Muscle of back (tissue), 11 donors: ENCODE measurements around the gene XYLT1. TPM values are rescaled to one million over a fixed set of nuclear protein-coding genes. Genes with fewer than 3 reads are reported as not detected.

Experiments used
- DNase-seq, 3 donors: peaks; one replicate each; pipeline versions ENCODE4 v3.0.0 to v3.0.0-alpha.2; 2013
- polyA plus RNA-seq, 10 donors: library from polyadenylated mRNA; unstranded; fragments of 120-200 nt; gene quantifications; one replicate each; pipeline ENCODE4 v1.2.1, GENCODE V29; 2013; ENCODE audit not compliant: insufficient read length in 10 of 10

The XYLT1 gene
- polyA plus RNA-seq, 10 donors = 3.9 to 8.5 (median 6.4) TPM

DNA sequence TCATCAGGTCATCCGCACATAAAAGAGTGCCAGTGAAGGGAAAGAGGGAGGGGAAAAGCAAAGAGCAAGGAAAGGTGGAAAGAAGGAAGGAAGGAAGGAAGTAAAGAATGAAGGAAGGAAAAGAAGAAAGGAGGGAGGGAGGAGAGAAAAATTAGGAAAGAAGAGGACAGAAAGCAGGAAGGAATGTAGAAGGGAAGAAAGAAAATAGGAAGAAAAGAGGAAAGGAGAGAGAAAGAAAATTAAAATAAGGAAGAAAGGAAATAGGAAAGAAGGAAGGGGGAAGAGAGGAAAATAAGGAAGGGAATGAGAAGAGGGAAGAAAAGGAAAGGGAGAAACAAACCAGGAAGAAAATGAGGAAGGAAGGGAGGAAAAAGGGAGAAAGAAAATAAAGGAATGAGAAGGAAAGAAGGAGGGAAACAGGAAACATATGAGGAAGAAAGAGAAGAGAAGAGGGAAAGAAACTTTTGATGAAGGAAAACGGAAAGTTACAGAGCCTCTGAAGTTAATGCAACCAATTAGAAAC, 212.6 kb downstream of the XYLT1 start:
- no peak for DNase-seq

DNA sequence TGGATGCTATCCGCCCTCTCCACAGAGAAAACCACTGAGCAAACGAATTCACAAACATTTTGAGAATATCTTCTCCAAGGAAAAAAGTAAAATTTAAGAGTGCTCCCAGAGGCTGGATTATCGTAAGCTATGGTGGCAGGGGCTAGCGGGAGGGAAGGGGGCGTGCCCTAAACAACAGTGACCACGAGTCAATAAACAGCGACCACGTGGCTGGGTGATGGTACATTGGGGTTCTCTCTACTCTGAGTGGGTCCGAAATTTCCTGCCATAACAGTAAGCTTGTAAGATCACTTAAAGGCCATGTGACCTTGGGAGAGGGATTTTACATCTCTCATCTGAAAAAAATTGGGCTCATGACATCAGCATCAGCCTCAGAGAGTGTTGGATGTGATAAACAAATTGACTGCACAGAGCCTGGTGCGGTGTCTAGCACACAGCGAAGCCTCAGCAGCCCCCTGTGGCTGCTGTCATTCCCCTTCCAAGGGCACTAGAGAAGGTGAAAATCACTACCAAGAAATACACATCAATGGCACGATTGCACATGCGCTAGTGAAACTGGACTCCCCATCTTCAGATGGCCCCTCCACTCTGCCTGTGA, 213.2 kb downstream of the XYLT1 start:
- DNase-seq = no peak

DNA sequence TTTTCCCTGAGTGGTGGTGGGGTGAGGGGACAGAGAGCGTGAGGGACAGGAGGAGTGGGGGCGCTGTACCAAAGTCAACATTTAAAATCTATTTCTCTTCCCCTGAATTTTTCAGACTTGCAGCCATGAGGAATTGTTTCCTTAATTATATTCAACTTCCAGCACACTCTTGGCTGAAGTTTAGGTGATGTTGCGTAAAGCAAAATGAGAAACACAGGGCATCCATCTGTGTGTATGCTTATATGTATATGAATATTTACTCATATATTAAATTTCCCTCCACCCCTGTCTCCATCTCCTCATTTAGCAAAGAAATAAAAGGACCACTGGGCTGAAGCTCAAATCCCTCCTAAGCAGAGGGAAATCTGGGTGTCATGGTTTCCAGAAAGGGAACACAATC, 218.1 kb downstream of the XYLT1 start:
- peak in 2 of 3 donors; percentile 42 to 63 for DNase-seq

DNA sequence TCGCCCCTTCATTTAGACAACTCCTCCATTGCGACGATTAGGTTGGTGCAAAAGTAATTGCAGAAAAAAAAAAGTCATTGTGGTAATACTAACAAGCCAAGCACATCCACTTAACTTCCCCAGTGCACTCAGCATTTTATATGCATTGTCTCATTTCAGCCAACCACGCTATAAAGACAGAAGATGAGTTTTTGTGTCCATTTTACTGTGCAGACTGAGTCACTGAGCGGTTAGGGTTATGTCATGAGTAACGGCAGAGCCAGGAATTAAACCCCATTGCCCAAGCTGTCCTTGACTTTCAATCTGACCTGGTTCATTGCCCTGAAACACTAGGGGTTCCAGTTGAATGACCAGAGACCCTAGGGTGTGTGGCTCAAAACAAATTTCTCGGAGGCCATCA, 218.7 kb downstream of the XYLT1 start:
- peak in 1 of 3 donors; percentile 35 for DNase-seq

DNA sequence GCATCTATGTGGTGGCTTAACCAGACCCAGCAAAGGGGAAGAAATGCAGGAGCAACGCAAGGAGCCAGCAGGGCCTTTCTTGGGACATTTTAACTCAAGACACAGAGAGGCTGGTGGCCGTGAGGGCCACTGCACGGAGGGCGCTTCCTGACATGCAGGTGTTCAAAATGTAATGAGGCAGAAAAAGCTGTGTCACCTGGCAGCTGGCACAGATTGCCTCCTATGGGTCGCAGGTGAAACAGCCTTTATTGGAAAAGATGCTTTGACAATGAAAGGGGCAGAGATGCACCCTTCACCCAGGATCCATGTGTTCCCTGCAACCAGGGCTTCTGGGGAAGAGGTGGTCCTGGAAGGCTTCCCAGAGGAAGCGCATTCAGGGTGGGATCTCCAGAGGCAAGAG, 219.3 kb downstream of the XYLT1 start:
- no peak for DNase-seq

DNA sequence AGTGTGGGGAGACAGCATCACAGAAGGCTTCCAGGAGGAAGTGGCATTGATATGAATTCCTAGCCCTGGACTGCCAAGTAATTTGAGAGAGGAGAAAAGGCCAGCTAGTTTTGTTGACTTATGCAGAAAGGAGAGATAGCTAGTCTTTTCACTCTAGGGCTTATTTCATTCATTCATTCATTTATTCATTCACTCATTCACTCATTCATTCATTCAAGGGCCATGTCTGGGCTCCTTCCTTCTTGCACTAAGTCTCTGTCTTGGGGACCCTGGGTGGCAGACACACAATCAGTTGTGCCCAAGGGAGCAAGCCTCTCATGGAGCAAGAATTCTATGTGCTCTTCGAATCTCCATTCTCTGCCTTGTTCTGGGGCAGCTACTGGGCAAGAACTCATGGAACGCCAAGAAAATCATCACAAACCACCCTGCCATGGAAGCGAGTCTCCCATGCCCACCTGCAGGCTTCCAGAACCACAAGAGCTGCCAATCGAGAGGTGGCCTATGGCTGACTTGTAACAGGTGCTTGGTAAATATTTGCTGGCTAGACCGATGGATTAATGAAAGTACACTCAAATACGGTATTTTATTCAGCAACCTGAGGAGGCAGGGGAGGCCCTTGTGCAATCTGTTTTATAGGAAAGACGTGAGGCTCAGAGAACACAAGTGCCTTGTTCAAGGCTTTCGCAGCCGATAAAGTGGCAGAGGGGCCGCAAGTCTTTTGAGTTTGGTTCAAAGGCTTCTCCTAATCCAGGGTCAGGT, 223.6 kb downstream of the XYLT1 start:
- DNase-seq = no peak

DNA sequence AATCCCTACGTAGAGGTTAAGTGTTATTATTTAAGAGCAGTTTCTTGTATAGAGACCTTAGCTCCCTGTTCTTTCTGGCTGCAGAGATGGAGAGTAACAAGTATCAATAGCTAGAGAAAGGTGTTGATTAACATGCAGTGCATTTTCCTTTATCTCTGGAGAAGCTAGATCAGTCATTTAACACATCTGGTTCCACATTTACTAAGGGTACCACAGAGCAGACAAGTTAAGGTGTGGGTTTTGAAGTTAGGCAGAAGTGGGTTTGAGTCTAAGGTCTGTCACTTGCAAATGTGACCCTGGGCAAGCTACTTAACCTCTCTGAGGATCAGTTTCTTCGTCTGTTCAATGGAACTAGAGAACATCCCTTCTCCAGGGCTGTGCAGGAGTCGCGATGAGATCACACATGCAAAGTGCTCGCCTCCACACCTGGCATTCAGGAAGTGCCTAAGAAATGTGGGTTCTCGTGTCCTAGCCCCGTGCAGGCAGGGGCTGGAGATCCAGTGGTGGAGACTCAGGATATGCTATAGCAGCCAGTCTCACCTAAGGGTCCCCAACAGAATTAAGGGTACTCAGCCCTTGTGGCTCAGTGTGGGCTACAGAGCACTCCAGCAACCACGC, 224.4 kb downstream of the XYLT1 start:
- DNase-seq = no peak

DNA sequence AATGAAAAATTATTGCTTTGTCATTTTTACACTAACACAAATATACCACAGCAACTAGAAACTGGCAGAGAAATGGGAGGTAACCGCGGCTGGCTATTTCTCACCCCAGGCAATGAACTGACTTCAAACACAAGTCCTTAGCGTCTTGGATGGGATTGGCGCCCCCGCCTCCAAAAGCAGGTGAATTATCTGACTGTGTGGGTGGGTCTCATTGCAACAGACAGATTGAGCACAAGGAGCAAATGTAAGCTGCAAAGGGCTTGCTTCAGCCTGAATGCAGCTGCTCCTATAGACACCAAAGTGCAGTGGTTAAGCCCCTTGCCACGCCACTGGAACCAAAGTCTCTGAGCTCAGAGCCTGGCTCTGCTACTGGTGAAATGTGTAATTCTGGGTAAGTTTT, 225.0 kb downstream of the XYLT1 start:
- no peak for DNase-seq

DNA sequence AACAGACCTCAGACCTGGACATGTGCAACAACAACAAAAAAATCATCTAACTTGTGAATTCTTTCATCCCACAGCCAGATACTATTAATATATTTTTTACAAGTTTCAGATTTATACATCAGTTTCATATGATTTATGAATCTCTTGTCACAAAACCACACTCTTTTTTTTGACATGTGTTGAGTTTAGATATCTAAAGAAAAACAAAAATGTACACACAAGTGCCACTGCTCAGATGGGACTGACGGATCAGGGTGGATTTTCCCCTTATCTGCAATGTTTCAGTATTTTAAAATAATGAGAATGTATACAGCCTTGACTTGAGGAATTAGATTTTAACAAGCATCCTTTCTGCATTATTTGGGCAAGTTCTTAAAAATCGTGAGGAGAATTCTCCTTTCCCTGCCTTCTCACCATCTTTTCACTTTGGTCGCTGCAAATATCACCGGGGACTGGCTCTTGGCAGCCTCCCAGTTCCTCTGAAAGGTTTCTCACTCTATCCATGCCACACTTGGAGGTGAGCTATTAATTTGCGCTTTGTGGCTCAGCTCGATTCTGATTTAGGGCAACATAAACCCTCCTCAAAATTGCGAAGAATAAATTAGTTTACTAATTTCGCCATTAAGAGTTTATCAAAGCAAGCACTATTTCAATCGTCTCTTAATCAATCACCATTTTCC, 225.7 kb downstream of the XYLT1 start:
- no peak for DNase-seq

DNA sequence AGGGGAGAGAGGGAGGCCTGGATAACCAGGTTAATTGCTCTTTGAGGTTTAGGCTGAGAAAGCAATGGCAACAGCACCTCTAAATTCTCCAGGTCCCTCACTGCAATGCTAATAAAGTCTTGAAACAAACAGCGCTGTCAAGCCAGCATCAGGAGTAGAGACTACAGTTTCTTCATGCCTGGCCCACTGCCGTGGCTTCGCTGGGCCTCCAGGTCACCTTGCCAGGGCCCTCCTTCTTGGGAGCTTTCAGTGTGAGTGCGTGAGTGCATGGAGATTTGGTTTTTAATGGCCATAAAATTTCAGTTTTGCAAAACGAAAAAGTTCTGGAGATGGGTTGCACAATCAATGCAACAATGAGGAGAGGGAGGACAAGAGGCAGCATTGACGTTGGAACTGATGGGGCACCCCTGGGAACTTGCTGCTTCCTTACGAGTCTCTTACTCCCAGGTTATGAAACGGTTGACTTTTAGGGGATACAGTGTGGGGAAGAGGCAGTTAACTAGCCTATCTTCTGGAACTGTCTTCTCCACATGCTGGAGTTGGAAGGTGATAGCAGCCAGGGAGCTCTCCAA, 229.4 kb downstream of the XYLT1 start:
- DNase-seq = peak in 1 of 3 donors; percentile 20

DNA sequence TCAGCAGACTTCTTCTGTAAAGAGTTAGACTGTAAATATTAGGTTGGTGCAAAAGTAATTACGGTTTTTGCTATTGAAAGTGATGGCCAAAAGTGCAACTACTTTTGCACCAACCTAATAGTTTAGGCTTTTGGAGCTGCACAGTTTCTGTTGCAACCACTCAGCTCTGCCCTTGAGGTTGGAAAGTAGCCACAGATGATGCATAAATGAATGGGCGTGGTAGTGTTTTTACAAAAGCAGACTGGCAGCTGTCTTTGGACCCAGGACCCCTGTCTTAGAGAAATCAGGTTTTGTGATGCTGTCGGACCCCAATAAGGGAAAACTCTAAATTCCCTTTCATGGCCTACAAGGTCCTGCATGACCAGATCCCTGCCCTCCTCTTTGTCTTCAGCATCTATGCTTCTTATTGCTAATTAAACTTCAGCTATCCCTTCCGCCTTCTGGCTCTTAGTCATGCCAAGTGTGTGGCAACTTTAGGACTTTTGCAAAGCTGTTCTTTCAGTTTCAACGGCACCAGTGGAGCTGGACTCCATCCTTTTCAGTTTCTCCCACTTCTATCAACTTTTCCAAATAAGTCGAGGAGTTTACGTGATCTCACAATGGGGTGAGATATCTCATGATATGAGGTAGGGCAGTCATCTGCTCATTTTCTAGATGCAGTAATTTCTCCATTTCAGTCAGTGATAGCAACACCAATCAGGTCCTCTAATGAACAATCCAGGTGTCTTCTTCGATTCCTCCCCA, 232.3 kb downstream of the XYLT1 start:
- no peak for DNase-seq

DNA sequence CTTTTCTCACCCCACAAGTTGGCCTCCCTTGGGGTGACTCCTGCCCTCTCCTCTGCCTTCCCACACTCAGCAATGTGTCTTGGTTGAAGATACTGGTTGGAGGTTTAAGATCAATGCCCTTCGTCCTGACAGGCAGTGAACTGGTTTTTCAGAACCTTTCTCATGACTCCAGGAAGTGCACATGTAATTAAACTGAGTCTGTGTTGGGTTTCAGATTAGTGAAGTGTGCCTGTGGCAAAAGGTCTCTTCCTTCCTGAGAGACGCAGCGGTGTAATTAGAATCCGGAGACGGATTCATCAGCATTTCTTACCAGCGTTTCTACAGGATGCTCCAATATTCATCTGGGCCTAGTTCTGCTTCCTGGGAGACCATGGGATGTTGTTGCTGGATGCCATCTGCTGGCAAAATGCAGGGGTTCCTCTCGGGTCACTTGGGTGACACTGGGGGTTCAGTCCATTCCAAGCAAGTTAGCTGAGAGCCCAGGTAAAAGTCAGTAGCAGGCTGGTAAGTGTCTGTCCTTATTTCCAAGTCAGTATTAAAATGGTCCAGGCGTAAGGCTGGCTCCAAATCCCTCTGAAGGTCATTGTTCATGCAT, 233.3 kb downstream of the XYLT1 start:
- DNase-seq = no peak

DNA sequence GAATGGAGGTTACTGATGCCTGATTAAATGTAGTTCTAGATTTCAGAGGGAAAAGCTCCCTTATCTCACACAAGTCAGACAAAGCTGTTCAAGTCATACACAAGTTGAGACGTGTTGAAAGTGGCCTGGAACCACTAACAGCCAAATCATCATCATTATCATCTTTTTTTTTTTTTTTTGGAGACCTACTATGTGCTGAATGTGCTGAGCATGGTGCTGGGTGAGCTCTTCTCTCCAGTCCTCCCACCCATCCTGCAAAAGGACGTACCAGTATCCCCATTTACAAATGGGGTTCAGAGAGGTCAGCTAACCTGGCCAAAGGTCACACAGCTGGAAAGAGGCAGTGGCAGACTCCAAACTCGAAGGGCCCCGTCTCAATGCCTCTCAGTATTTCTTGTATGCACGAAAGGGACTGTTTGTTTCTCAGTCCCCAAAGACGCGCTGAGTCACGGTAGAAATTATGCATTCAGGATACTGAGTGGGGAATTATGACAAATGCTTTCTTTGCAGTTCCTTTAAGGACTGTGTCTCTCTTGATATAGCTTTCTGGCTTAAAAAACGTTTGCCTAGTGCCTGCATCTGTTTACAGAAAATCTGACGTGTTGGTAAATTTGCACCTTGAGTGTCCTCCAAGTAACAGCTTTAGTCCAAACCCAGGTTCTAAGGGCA, 235.5 kb downstream of the XYLT1 start:
- no peak for DNase-seq

DNA sequence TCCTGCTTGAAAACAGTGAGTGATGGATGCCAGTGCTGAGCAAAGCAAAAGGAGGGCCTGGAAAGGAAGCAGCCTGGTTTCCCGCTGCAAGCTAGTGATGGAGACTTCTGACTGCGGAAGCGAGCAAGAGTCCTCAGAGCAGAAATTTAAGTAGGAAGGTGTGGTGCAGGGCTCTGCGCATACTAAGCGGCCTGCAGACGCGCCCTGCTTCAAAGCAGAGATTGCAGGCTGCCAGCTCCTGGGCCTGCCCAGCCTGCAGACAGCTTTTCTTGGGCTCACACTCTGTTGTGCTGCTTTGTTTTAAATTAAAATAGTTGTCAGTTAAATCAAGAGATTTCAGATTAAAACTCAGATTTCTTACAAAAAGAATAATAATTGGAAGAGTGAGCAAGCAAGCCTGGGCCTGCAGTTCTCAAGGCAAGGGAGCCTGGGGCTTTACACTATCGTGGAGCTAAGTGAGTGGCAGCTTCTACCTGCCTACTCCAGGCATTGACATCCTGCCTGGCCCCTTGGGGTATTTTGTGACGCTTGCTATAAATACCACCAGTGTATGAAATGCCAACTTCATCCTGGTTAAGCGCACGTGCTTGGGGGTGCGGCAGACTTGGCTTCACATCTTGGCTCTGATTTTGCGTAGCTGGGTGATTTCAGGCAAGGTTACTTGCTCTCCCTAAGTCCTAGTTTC, 237.3 kb downstream of the XYLT1 start:
- DNase-seq = no peak

DNA sequence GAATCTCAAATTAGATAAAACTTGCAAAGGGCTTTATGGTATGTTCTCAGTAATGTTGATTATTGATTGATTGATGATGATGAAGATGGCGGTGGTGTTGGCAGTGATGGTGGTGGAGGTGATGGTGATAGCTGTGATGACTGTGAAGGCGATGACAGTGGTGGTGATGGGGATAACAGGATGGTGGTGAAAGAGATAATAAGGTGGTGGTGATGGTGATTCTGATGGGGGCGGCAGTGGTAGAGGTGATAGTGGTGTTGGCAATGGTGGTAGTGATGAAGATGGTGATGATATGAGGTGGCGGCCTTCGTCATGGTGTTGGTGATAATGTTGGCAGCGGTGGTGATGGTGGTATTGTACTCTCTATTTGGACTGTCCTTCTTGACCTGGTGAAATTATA, 238.3 kb downstream of the XYLT1 start:
- no peak for DNase-seq

DNA sequence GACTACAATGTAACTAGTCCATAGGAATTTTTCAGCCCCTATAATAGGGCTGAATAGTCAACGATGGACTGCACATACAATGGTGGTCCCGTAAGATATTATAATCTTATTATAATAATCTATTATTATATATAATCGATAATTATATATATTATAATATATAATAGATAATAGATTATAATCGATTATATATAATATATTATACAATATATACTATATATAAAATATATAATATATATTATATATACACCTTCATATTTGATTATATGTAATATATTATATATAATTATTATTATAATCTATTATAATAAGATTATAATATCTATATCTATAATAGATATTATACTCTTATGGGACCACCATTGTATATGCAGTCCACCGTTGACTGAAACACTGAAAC, 238.8 kb downstream of the XYLT1 start:
- no peak for DNase-seq

DNA sequence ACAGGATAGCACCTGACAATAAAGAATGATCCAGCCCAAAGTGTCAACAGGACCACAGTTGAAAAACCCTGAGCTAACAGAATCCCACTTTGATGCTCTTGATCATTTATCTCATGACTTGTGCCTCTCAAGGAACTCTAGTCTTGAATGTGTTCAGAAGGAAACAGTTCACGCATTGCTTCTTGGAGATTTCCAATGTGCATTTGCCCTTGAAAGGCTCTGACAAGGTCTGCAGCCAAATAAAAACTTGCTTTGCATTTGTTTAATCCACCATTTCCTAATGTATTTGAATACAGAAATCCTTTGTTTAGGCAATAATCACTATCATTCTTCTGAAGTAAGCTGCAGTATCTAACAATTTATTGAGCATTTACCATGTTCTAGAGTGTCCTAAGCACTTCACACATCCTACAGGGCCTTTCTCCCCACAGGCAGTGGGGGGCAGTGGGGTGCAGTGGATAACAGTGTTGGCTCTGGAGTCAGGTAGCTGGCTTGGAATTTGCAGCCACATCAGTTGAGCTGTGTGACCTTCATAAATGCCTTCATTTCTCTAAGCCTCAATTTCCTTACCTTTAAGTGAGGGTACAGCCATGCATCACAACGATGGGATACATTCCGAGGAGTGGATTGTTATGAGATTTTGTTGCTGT, 239.7 kb downstream of the XYLT1 start:
- DNase-seq = no peak

DNA sequence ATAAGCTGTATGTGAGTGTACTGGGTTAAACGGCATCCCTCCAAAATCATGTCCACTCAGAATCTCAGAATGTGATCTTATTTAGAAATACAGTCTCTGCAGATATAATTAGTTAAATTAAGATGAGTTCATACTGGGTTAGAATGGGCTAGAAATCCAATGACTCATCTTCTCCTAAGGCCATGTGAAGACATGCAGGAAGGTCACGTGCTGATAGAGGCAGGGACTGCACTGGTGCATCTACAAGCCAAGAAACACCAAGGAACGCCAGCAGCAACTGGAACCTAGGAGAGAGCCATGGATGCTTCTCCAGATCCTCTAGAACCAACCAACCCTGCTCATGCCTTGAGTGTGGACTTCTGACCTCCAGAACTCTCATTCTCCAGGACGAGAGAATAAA, 241.0 kb downstream of the XYLT1 start:
- no peak for DNase-seq

DNA sequence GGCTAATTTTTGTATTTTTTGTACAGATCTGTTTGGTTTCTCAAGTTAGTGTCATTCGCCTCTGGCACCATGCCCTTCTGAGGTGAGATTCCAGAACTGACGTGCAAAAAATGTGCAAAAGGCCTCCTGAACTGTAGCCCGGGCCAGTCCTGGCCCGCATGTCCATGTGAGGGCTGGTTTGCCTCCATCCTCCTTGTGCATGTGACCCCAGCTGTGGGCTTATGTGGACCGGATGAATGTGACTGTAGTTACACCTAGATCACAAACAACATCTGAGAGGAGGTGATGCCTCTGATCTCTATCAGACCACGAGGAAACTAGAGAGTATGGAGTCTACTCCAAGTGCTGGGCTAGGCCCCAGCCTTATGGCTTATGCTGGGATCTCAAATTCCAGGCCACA, 241.6 kb downstream of the XYLT1 start:
- DNase-seq = no peak
